Measurements from ENCODE around the gene ATPAF1.

ATPAF1 gene

DNA sequence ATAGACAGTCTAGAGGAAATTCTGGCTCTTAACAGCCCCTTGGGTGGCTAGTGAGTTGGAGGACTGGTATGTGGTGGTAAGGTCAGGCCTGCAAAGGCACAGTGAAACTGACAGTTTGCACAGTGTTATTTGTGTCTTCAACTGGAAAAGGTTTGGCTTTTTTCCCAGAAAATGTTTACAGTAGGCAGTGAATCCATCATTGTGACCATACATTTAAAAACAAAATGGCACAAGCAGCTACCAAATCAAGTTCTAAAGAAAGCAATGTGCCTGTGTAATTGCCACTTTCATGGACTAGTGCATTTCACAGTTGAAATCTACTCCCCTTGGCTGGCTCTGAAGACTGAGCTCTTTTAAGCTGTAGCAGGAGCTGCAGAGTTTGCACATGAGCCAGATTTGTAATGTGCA lies 24.8 kb downstream of the ATPAF1 start:
- H3K4me2 ChIP-seq (ENCODE audit: low read length): no peak overlapping the region
- no peaks in the 10 kb centered on the region for H3K79me2 ChIP-seq (ENCODE audit: control insufficient read depth, low read length)
- no peaks in the 10 kb centered on the region for H3K4me1 ChIP-seq (ENCODE audit: control insufficient read depth, low read length)
- no peaks in the 10 kb centered on the region for H3K9me2 ChIP-seq (replicated peaks; ENCODE audit: control insufficient read depth, low read length)
- no peaks in the 10 kb centered on the region for H3F3A ChIP-seq (ENCODE audit: control insufficient read depth, insufficient read depth)
- no peaks in the 10 kb centered on the region for H3K27me3 ChIP-seq (ENCODE audit: control insufficient read depth, low read length)
- TF ChIP-seq, protein P1, sequence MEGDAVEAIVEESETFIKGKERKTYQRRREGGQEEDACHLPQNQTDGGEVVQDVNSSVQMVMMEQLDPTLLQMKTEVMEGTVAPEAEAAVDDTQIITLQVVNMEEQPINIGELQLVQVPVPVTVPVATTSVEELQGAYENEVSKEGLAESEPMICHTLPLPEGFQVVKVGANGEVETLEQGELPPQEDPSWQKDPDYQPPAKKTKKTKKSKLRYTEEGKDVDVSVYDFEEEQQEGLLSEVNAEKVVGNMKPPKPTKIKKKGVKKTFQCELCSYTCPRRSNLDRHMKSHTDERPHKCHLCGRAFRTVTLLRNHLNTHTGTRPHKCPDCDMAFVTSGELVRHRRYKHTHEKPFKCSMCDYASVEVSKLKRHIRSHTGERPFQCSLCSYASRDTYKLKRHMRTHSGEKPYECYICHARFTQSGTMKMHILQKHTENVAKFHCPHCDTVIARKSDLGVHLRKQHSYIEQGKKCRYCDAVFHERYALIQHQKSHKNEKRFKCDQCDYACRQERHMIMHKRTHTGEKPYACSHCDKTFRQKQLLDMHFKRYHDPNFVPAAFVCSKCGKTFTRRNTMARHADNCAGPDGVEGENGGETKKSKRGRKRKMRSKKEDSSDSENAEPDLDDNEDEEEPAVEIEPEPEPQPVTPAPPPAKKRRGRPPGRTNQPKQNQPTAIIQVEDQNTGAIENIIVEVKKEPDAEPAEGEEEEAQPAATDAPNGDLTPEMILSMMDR (IDR thresholded peaks at IDR 0.05; ENCODE audit: low read depth, low read length, poor library complexity, severe bottlenecking): no peak
- no peak for TF ChIP-seq EZH2phosphoT487 (IDR thresholded peaks at IDR 0.05; ENCODE audit: borderline replicate concordance, low read length)
- H3K9me3 ChIP-seq (ENCODE audit: control insufficient read depth, insufficient read depth, low read length): no peaks in the 10 kb centered on the region
- no peaks in the 10 kb centered on the region for H4K20me1 ChIP-seq (ENCODE audit: control insufficient read depth, insufficient read depth, low read depth, low read length)
- H3K36me3 ChIP-seq (ENCODE audit: control insufficient read depth, low read length): peaks cover 2% of the 10 kb centered on the region; the same call in 1 of the 2 replicates
- H3K4me3 ChIP-seq (ENCODE audit: low read length): no peak overlapping the region
- H3K27ac ChIP-seq (ENCODE audit: low read depth, low read length): no peak overlapping the region

DNA sequence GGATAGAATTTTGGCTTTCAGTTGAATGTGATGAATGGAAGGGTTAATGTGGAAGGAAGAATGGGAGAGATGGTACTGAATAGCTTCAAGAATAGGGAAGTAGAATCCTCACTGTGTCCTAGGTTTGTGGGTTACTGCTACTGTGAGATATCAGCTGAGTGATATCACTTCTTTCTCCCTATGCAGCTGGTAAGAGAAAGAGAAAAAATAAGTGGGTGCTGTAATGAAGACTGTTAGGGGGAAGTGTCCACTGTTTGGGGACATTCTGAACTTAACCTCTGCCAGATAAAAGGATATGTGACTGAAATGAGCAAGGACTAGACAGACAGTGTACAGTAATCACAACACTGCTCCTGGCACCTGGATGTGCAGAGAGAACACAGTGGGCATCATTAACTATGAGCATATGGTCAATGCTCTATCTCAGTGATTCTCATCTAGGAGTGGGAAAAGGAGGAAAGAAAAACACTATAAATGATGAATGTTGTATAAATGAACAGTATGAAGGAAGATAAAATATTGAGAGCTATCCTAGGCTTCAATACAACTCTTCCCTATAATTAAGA lies 26.0 kb downstream of the ATPAF1 start:
- H3K36me3 ChIP-seq (ENCODE audit: control insufficient read depth, low read length): peaks cover 2% of the 10 kb centered on the region; the same call in 1 of the 2 replicates
- H3K4me2 ChIP-seq (ENCODE audit: low read length): no peak overlapping the region
- H3K9me3 ChIP-seq (ENCODE audit: control insufficient read depth, insufficient read depth, low read length): no peaks in the 10 kb centered on the region
- H3K9me2 ChIP-seq (replicated peaks; ENCODE audit: control insufficient read depth, low read length): no peaks in the 10 kb centered on the region
- H3K4me3 ChIP-seq (ENCODE audit: low read length): no peak overlapping the region
- no peak for TF ChIP-seq EZH2phosphoT487 (IDR thresholded peaks at IDR 0.05; ENCODE audit: borderline replicate concordance, low read length)
- TF ChIP-seq, protein P1 (IDR thresholded peaks at IDR 0.05; ENCODE audit: low read depth, low read length, poor library complexity, severe bottlenecking): no peak
- no peaks in the 10 kb centered on the region for H3K79me2 ChIP-seq (ENCODE audit: control insufficient read depth, low read length)
- no peak overlapping the region for H3K27ac ChIP-seq (ENCODE audit: low read depth, low read length)
- H3K4me1 ChIP-seq (ENCODE audit: control insufficient read depth, low read length): no peaks in the 10 kb centered on the region
- H4K20me1 ChIP-seq (ENCODE audit: control insufficient read depth, insufficient read depth, low read depth, low read length): no peaks in the 10 kb centered on the region
- H3F3A ChIP-seq (ENCODE audit: control insufficient read depth, insufficient read depth): no peaks in the 10 kb centered on the region
- H3K27me3 ChIP-seq (ENCODE audit: control insufficient read depth, low read length): no peaks in the 10 kb centered on the region

DNA sequence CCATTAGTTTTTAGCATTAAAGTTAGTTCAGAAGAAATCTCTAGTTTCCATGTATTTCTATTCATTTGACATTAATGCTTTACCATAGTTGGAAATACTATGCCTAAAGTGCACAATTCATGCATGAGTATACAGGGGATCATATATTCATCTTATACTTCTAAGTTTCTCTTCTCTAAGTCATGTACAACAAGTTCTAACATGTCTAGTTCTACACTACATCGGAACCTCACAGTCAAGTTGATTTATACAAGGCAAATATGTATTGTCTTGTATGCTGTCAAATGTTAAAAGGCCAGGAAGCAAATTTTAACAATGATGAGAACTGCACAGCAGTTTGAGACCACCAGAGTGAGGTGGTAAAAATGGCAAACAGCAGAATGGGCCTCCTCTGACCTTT lies 28.6 kb downstream of the ATPAF1 start:
- H3K27me3 ChIP-seq (ENCODE audit: control insufficient read depth, low read length): no peaks in the 10 kb centered on the region
- H3K27ac ChIP-seq (ENCODE audit: low read depth, low read length): no peak overlapping the region
- no peaks in the 10 kb centered on the region for H3K4me1 ChIP-seq (ENCODE audit: control insufficient read depth, low read length)
- H3K36me3 ChIP-seq (ENCODE audit: control insufficient read depth, low read length): peaks cover 19% of the 10 kb centered on the region
- H3K4me2 ChIP-seq (ENCODE audit: low read length): no peak overlapping the region
- no peak overlapping the region for H3K4me3 ChIP-seq (ENCODE audit: low read length)
- no peaks in the 10 kb centered on the region for H3K79me2 ChIP-seq (ENCODE audit: control insufficient read depth, low read length)
- no peaks in the 10 kb centered on the region for H3K9me2 ChIP-seq (replicated peaks; ENCODE audit: control insufficient read depth, low read length)
- no peaks in the 10 kb centered on the region for H3F3A ChIP-seq (ENCODE audit: control insufficient read depth, insufficient read depth)
- H3K9me3 ChIP-seq (ENCODE audit: control insufficient read depth, insufficient read depth, low read length): no peaks in the 10 kb centered on the region
- H4K20me1 ChIP-seq (ENCODE audit: control insufficient read depth, insufficient read depth, low read depth, low read length): no peaks in the 10 kb centered on the region
- TF ChIP-seq, protein P1 (IDR thresholded peaks at IDR 0.05; ENCODE audit: low read depth, low read length, poor library complexity, severe bottlenecking): no peak
- TF ChIP-seq EZH2phosphoT487 (IDR thresholded peaks at IDR 0.05; ENCODE audit: borderline replicate concordance, low read length): no peak
